HK-2 (cell line): ENCODE results near the gene ILF3.

Experiments used
- DNase-seq: peaks from one replicate; pipeline ENCODE4 v3.0.0-alpha.2; 2018; ENCODE audit not compliant: unreplicated experiment

The ILF3 gene

DNA sequence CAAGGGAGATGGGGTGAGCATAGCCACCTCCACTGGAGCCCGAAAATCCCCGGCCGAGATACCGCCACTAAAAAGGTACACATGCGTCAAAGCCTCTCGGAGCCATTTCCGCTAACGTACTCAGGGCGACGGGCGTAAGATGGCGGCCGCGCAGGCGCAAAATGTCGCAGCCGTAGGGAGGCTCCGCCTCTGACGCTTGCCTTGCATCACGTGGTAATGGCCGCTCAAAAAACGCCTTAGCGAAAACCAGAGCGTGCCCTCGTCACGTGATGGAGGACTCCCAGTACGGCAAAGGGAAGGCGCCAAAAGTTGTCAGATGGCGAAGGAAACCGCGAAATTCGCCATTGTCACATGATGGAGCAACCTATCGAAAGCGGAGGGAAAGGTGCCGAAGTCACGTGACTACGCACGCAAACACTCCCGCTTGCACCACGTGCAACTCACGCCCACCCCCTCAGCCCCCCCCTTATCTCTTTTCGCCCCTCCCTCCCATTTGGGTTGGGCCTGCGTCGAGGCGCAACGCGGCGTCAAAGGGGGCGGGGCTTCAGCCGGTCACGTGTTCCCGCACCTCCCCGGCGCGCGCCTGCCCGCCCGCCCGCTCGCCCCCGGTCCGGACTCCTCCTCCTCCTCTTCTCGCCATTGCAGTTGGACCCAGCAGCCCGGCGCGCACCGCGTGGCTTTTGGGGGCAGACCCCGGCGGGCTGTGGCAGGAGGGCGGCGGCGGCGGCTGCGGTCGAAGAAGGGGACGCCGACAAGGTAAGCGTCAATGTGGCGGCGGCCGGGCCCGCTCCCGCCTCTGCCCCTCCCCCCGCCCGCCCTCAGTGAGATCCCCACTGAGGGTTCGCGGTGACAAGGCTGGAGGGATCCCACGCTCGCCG is at the start of gene ILF3:
Gene ILF3, plus strand, starts transcription at position 615 of the 878 bp plus-strand sequence. CDS start 16,260 bp downstream, outside the sequence.
- peak; percentile 100 for DNase-seq

DNA sequence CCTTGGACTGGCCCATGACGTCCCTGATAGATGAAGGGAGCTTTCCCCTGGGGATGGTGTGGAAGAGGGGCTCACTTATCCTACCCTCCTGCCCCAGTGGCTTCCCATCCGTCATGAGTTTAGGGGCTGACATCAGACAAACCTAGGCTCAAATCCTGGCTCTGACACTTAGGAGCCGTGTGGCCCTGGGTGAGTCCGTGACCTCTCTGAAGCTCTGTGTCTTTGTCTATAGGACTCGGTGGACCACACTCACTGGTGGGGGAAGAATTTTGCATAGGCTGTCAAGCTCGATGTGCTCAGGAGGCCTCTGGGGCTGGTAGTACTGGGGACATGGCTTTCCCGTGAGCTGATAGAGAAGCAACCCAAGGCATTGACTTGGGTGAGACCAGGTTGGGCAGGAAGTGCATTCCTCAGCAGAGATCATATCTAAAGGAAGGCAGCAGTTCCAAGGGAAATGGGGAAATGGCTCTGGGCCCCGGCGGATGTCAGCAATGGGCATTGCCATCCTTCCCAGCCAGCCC is 49.6 kb upstream of the ILF3 start:
- DNase-seq: no peak

DNA sequence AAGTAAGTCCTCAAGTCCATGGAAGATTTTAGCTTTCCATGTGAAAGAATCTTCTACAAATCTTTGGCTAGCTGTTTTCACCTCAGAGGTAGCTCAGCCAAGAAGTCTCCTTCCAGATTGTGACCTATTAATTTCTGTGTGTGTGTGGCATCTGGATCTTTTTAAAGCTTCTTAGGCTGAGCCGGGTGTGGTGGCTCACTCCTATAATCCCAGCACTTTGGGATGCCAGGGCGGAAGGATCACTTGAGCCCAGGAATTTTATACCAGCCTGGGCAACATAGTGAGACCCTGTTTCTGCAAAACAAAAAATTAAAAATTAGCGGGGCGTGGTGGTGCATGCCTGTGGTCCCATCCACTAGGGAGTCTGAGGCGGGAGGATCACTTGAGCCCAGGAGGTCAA is 42.2 kb upstream of the ILF3 start:
- no peak for DNase-seq

DNA sequence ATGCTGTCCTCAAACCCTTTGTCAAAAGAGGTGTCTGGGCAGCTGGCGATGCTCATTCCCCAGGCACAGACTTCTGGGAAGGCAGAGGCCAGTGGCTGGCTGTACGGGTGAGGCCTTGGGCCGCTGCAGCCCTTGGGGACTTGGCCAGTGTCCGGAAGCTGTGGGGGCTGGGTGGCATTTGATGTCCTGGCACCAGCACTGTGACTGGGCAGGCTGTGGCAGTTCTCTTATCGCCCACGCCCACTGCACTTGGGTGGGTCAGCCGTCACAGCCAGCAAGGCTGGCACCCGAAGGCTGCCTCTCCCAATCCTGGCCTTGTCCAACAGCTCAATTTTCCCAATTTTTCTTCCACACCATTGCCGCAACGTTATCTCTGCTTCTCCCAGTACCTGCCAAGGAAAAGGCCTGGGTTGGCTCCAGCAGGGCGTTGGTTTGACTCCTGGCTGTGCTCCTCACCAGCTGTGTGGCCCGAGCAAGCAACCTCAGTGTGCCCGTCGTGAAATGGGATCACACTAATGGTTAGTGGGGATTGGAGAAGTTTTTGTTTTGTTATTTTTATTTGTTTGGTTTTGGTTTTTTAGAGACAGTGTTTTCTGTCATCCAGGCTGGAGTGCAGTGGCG is 41.5 kb upstream of the ILF3 start:
- DNase-seq: no peak

DNA sequence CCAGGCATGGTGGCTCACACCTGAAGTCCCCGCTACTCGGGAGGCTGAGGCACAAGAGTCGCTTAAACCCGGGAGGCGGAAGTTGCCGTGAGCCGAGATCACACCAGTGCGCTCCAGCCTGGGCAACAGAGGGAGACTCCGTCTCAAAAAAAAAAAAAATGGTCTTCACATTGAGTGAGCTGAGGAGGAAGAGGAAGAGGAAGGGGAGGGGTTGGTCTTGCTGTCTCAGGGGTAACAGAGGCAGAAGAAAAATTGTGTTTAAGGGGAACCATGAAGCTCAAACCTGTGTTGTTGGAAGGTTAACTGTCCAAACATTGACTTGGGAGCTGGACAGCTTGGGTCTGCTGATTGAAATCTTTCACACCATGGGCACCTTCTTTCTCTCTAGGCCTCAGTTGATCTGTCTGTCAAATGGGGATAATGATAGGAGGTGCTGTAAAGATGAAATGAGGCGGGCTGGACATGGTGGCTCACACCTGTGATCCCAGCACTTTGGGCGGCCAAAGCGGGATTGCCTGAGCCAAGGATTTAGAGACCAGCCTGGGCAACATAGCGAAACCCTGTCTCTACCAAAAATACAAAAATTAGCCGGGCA is 38.6 kb upstream of the ILF3 start:
- no peak for DNase-seq

DNA sequence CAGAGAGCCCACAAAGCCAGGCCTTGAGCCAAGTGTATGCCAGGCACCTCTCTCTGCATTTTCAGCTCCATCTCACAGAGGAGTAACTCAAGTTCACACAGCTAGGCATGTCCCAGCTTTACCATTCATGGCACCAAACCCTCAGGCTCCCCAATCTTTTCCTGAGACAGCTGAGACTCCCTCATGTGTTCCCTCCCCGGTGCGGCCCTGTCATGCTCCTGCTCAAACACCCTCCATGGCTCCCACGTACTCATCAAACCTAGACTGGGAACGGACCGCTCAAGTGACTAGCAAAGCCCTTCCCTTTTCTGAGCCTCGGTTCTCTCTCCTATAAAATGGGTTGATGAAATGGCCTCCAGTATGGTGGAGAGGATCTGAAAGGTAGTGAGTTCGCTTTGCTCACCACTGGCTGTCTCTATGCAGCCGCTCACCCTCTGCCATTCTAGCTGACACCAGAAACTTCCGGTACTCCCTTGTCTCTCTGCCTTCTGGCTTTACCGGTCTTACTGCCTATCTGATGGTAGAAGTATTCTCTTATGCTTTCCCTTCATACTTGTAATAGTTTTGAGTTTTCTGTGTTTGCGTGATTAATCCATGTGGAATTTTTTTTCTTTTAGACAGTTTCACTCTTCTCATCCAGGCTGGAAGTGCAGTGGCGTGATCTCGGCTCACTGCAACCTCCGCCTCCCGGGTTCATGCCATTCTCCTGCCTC is 36.6 kb upstream of the ILF3 start:
- DNase-seq: no peak

DNA sequence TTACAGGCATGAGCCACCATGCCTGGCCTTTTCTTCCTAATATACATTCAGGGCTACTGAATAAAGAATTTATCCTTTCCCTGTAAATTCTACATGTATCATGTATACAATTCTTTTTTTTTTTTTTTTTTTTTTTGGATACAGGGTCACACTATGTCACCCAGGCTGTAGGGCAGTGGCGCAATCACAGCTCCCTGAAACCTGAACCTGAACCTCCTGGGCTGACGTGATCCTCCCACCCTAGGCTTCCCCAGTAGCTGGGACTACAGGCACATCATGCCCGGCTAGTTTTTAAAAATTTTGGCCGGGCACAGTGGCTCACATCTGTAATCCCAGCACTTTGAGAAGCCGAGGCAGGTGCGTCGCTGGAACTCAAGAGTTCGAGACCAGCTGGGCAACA is 35.3 kb upstream of the ILF3 start:
- no peak for DNase-seq

DNA sequence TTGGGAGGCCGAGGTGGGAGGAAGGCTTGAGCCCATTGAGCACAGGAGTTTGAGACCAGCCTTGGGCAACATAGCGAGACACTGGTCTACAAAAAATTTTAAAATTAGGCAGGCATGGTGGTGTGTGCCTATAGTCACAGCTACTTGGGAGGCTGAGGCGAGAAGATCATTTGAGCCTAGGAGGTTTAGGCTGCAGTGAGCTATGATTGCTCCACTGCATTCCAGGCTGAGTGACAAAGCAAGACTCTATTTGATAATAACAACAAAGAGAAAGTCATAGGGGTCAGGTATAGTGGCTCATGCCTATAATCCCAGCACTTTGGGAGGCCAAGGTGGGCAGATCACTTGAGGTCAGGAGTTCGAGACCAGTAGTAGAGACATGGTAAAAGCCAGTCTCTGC is 33.4 kb upstream of the ILF3 start:
- no peak for DNase-seq

DNA sequence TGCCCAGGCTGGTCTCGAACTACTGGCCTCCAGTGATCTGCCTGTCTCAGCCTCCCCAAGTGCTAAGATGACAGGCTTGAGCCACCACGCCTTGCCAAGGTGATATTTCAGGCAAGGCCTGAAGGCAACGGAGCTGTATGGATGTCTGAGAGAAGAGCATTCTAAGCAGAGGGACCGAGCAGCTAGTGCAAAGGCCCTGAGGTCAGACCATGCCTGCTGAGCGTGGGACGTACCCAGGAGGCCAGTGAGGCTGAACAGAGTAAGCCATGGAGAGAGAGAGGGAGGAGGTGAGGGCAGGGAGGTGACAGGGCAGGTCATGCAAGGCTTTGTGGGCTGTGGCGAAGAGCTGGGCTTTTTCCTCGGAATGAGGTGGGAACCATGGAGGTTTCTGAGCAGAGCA is 32.2 kb upstream of the ILF3 start:
- no peak for DNase-seq

DNA sequence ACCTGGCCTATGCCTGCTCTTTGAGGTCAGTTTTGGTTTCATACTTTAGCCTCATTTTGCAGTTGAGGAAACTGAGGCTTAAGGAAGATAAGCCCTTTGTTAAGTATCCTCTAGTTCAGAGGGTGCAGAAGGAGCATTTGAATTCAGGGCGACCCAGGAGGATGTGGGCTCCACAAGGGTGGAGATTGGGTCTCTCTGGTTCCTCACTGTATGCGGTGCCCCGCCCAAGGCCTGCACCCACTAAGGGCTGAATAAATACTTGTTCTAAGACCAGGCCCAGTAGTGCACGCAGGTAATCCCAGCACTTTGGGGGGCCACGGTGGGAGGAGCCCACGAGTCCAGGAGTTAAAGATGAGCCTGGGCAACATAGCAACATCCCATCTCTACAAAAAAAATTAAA is 29.6 kb upstream of the ILF3 start:
- no peak for DNase-seq

DNA sequence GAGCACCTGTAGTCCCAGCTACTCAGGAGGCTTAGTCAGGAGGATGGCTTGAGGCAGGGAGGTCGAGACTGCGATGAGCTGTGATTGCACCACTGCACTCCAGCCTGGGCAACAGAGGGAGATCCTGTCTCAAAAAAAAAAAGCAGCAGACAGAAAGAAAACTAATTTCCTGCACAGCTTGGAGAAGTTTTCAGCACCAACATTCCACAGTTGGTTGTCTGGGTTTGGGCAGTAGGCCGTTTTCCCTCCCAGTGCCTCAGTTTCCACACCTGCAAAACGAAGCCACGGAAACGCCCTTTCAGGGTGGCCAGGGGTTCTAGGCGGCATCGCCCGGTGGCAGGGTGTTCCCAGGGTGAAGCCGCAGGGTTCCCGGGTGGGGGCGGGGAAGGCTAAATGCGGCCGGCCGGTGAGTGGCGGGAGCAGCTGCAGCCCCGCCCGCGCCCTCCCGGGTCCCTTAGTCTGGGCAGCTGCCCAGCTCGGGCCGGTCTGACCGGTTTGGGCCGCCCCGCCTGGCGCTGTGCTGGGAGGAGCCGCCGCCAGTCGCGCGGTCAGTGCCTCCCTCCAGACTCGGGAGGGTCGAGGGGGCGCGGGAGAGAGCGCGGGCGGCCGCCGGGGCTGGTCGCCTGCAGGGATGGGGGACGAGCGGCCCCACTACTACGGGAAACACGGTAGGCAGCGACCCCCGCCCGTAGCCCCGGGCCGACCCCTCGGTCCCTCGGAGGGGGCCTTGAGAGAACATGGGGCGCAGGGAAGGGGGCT is 29.0 kb upstream of the ILF3 start, which contains the start of gene SLC44A2:
Gene SLC44A2, plus strand, starts transcription at position 551 of the 759 bp plus-strand sequence. Its CDS starts 81 bp downstream, at position 632.
- peak; percentile 59 for DNase-seq

DNA sequence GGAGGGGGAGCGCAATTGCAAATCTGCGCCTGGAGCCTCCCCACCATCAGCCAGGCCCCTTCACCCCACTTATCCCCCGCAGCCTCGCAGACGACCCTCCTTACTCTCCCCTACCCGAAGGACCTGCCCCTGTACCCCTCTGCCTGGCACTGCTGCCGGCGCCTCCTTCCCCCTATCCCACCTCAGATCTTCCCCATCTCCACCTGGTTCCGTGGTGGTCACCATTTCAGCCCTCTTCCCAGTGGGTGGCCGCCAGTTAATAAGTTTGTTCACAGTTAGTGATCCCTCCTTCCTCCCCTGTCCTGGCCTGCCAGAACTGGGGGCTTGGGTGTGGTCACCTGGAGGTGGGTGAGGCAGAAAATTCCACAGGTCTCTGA is 28.4 kb upstream of the ILF3 start:
- DNase-seq: no peak

DNA sequence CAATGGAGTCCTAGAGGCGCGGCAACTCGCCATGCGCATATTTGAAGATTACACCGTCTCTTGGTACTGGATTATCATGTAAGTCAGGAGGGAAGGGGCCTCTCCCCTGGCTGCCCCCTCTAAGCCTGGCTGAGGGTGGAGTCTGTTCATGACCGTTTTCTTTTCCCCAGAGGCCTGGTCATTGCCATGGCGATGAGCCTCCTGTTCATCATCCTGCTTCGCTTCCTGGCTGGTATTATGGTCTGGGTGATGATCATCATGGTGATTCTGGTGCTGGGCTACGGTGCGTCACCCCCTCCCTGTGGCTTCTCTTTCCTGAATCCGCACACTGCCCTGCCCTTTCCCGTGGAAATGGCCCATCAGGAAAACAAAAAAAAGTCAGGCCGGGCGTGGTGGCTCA is 22.3 kb upstream of the ILF3 start:
- DNase-seq: no peak

DNA sequence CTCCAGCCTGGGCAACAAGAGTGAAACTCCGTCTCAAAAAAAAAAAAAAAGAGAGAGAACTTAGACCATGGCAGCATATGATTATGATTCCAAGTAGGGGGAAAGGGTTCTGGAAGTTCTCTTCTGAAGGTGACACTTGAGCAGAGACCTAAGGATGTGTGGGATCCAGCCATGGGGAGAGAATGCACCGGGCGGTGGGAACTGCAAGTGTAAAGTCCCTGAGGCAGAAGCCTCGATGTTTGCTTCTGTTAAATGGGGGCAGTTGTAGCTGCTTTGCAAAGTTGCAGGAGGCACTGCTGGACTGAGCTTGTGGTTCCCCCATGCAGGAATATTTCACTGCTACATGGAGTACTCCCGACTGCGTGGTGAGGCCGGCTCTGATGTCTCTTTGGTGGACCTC is 19.7 kb upstream of the ILF3 start:
- DNase-seq: no peak

DNA sequence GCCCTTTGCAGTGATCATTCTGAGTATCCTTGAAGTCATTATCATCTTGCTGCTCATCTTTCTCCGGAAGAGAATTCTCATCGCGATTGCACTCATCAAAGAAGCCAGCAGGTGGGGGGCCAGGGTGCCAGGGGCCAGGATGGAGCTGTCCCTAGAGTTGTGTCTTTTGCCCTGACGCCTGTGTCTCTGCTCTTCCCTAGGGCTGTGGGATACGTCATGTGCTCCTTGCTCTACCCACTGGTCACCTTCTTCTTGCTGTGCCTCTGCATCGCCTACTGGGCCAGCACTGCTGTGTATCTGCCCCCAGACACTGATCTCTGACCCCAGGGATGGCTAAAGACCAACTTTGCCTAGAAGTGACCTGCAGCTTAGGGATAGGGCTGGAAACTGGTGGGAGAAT is 19.2 kb upstream of the ILF3 start:
- no peak for DNase-seq

DNA sequence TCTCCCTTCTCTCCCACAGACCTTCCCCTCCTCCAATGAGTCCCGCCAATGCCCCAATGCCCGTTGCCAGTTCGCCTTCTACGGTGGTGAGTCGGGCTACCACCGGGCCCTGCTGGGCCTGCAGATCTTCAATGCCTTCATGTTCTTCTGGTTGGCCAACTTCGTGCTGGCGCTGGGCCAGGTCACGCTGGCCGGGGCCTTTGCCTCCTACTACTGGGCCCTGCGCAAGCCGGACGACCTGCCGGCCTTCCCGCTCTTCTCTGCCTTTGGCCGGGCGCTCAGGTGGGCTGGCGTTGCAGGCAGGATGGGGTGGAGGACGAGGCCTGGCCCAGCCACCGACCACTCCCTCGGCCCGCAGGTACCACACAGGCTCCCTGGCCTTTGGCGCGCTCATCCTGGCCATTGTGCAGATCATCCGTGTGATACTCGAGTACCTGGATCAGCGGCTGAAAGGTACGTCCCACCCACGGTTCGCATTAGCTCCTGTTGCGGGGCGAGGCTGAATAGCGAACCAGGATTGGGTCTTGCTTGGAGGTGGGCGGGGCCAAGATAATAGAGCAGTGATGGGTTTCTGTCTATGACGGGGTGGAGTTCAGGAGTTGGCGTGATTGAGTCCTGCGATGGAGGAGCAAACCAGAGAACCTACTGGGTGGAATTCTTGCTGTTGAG is 17.7 kb upstream of the ILF3 start:
- DNase-seq: no peak

DNA sequence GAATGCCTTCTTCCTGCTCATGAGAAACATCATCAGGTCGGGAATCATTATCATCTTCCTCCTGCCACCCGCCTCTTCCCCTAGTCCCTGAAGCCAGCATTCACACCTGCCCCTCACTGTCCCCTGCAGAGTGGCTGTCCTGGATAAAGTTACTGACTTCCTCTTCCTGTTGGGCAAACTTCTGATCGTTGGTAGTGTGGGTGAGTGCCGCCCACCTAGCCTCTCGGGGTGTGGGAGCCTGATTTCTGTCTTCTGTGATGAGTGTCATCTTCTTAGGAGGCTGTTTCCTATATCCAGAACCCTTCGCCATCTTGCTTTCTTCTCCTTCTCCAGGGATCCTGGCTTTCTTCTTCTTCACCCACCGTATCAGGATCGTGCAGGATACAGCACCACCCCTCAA is 16.3 kb upstream of the ILF3 start:
- no peak for DNase-seq

DNA sequence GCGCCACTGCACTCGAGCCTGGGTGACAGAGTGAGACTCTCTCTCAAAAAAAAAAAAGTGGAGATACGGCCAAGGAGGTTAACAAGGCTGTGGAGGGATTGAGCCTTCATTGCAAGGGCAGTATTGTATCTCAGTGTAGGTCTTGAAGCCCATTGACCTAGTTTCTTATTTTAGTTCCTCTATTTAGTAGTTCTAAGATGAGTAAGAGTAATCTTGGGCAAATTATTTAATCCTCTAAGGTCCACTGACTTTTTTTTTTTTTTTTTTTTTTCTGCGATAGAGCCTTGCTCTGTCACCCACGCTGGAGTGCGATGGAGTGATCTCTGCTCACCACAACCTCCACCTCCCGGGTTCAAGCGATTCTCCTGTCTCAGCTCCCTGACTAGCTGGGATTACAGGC is 14.3 kb upstream of the ILF3 start:
- DNase-seq: no peak

DNA sequence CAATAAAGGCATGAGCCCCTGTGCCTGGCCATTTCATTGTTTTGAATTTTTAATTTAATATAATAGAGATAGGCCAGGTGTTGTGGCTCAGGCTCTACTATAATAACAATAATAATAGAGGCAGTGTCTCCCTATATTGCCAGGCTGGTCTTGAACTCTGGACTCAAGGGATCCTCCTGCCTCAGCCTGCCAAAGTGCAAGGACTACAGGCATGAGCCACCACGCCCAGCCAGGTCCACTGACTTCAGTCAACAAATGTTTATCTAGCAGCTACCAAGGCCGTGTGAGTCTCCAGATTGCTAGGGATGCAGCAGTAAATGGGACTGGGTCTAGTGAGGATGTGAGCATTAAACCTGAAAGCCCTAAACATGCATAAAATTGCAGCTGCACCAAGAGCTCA is 13.8 kb upstream of the ILF3 start:
- no peak for DNase-seq

DNA sequence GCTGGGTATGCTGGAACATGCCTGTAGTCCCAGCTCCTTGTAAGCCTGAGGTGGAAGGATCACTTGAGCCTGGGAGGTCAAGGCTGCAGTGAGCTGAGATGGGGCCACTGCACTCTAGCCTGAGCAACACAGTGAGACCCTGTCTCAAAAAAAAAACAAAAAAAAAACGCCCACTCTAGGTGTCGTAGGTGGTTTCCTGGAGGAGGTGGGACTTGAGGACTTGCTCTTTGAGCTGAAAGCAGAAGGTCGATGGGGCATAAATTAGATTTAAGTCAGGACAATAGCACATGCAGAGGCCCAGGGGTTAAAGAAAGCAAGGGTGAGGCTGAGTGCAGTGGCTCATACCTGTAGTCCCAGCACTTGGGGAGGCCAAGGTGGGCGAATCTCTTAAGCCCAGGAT is 12.9 kb upstream of the ILF3 start:
- no peak for DNase-seq
